GM10266 (cell line): ENCODE data around the gene OLIG3.

ENCODE experiments used
- DNase-seq: peaks from one replicate; pipeline ENCODE4 v3.0.0; 2012; ENCODE audit errors: extremely low spot score
- TF ChIP-seq, protein P1 (sequence below): IDR thresholded peaks from 2 replicates; pipeline ENCODE4 v1.5.1; 2012; ENCODE audit warnings: mild to moderate bottlenecking, low read depth; ENCODE audit not compliant: control insufficient read depth, insufficient read depth; ENCODE audit errors: missing control alignments

Gene OLIG3

DNA sequence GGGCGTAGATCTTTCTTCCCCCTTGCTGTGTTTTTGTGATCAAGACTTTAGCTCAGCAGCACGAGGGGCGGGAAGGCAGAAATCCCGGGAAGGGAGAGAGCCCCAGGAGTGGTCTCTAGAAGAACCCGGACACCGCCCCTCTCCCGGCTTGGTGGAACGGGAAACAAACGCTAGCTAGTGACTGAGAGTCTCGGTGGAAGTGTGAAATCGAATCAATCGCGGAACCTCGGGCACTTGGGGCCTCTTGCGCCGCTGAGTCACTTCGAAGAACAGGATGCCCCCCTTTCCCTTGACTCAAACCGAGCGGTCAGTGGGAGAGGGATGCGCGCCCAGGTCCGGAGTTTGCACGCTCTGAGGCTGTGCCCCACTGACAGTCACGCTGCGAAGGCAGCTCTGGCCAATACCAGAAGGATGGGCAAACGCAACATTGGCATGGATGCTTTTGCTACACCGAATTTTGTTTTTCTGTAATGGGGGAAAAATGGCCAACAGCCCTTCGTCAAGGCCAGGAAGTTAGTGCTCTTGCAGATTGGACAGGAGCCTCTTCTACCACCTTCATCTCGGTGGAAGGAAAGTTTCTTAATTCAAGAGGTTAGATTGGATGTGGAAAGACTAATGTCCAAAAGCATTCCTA lies 1.6 kb upstream of the OLIG3 start:
- peak; percentile 36 for DNase-seq
- TF ChIP-seq, protein P1, sequence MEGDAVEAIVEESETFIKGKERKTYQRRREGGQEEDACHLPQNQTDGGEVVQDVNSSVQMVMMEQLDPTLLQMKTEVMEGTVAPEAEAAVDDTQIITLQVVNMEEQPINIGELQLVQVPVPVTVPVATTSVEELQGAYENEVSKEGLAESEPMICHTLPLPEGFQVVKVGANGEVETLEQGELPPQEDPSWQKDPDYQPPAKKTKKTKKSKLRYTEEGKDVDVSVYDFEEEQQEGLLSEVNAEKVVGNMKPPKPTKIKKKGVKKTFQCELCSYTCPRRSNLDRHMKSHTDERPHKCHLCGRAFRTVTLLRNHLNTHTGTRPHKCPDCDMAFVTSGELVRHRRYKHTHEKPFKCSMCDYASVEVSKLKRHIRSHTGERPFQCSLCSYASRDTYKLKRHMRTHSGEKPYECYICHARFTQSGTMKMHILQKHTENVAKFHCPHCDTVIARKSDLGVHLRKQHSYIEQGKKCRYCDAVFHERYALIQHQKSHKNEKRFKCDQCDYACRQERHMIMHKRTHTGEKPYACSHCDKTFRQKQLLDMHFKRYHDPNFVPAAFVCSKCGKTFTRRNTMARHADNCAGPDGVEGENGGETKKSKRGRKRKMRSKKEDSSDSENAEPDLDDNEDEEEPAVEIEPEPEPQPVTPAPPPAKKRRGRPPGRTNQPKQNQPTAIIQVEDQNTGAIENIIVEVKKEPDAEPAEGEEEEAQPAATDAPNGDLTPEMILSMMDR, result no peak

DNA sequence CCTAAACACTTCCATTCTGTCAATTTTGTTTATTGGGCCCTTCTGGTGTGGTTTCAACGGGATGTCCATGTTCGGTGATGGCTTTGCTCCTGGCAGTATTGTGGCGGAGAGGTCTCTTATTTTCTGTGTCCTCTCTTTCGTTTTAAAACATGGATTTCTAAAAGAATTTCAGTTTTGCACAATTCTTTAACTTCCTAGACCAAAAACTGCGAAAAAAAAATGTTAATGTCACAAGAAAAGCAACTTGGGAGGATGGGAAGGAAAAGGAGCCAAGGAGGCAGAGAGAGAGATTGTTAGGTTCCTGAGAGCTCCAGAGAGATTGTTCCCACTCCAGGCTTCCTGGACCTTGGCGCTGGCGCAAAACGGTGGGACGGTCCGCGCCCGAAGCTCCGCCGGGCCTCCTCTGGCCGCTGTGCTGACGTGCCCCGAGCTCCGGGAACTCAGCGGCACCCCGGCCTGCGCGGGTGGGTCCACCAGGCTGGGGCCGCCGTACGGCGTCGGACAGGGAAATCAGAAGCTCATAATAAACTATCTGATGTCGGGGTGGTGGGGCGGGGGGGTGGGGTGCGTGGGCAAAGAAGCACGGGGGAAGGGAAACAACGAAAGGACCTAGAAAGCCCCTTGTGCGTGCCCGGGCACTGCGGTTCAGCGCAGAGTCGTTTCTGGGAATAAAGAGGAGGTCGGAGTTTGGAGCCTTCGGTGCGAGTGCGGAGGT lies 951 bp upstream of the OLIG3 start:
- TF ChIP-seq, protein P1, result no peak
- peak; percentile 24 for DNase-seq

DNA sequence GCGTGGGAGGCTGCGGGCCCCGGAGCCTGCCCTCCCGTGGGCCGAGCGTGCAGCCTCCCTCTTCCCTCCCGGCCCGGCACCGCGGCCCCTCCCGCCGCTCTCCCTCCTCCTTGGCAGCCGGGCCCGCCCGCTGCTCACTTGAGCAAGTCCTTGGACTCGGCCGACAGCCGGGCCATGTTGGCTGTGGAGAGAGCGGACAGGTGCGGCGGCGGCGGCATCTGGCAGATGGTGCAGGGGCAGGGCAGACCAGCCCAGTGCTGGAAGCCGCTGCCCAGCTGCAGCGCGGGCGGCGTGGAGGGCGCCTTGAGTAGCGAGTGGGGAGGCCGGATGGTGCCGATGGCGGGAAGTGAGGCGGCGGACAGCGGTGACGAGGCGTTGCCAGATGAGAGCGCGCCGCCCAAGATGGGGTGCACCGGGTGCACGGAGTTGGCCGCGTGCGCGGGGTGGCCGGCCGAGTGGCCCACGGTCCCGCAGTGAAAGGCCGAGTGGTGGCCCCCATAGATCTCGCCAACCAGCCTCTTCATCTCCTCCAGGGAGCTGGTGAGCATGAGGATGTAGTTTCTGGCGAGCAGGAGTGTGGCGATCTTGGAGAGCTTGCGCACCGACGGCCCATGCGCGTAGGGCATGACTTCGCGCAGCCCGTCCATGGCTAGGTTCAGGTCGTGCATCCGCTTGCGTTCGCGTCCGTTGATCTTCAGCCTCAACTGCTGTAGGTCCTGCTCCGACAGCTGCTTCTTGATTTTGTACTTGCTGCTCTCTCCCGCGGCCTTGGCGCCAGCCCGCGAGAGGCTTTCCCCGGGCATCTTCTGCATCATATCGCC lies 766 bp downstream of the OLIG3 start:
- TF ChIP-seq, protein P1, result no peak
- peak; percentile 32 for DNase-seq

DNA sequence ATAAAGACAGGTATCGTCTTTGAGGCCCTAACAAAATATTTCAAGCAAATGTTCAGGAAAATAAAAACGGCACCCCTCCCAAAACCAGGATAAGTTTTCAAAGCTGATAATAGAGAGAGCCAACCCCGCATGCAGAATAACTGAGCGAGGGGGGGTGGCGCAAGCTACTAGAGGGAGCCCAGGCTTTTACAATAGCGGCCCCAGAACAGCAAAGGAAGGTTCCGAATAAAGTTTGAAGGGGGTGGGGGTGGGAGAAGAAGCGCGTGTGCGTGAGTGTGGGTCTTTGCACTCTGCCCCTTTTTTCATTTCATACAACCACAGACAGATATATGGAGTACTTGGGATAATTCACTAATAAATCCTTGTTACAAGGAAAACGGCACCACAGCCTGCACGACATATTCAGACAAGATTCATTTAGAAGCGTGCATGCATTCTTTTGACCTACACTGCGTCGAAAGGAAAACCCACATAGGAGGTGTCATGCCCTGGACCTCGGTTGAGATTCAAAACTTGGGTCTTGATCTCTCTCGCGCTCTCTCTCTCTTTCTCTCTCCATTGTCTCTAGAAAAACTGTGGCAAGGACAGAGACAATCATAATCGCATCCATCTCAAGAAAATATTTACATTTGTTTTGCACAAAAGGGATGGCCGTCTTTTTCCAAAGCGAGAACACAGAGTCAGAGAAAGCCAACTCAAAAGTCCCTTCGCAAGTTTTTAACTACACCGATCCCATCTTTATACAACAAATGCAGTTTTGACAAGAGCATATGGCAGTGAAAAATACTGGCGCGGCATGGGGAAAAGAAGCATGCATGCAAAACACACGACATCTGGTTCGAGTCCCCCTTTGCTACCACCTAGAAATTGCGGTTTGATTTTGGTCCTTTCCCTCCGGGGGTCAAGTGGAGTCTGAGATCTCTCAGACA lies 1.6 kb downstream of the OLIG3 start:
- DNase-seq, result peak; percentile 19
- TF ChIP-seq, protein P1, result no peak

DNA sequence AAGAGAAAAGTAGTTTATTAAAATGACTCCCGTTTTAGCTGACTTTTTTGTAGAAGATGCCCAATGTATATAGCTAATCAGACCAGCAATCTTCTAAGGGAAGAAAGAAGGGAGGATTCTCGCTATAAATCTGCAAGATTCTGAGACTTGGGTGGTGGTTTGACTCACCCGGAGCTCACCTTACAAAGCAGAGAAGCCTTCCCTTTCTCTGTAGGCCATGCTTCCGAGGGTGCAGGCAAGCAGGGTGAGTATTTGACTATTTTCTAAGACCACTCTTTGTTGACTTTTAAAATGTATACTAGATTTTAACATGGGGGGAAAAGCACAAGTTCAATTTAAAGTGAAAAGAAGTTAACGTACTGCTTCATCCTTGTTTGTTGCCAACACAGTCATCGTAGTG lies 2.7 kb downstream of the OLIG3 start:
- peak; percentile 30 for DNase-seq
- TF ChIP-seq, protein P1, result no peak

DNA sequence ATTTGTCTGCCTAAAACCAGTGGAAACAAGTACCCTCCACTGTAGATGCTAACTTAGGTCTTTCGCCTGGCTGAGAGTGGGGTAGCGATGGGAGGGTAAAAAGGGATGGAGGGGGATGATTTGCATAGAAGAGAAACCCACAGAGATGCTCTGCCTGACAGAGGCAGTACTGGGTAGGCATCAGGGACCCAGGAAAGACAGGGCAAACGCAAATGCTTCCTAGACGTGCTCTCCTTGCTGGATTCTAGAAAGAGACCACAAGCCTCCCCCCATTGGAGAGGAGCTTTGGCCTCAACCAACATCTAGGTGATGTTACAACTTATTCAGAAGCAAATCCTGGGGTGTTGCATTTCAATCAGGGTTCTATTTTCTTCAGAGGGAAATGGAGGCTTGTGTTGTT lies 3.2 kb downstream of the OLIG3 start:
- DNase-seq, result peak; percentile 14
- TF ChIP-seq, protein P1, result no peak
